ENCODE data around the gene CAPN15.
"Not testable (repeated sequence)": the region's sequence is repeated elsewhere in the genome, so short reads cannot be mapped to it uniquely, and the experiment has no call there.

Gene CAPN15

GRCh38 chr16:527015-527903 lies at the start of gene CAPN15:
Gene CAPN15 (plus strand): TSS chr16:527712. CDS start chr16:546839, 19,127 bp downstream.
- in situ Hi-C loops (cut with MboI; ENCODE audit: low sequenced_read_pairs) = no loop called here

GRCh38 chr16:478287-478686 lies 49.2 kb upstream of the CAPN15 start:
- in situ Hi-C loops (cut with MboI; ENCODE audit: low sequenced_read_pairs) = not testable (repeated sequence)

GRCh38 chr16:482468-483185 lies 44.9 kb upstream of the CAPN15 start:
- in situ Hi-C loops (cut with MboI; ENCODE audit: low sequenced_read_pairs) = no loop called here

GRCh38 chr16:483341-484075 lies 44.0 kb upstream of the CAPN15 start:
- in situ Hi-C loops (cut with MboI; ENCODE audit: low sequenced_read_pairs) = no loop called here

- in situ Hi-C loops (cut with MboI; ENCODE audit: low sequenced_read_pairs) = no loop called here
Measured at GRCh38 chr16:489606-490005, 37.9 kb upstream of the CAPN15 start.

- in situ Hi-C loops (cut with MboI; ENCODE audit: low sequenced_read_pairs) = no loop called here
Measured at GRCh38 chr16:490768-491167, 36.7 kb upstream of the CAPN15 start.

GRCh38 chr16:491220-491919 lies 36.1 kb upstream of the CAPN15 start:
- in situ Hi-C loops (cut with MboI; ENCODE audit: low sequenced_read_pairs) = no loop called here

- in situ Hi-C loops (cut with MboI; ENCODE audit: low sequenced_read_pairs) = no loop called here
Measured at GRCh38 chr16:492211-492875, 35.2 kb upstream of the CAPN15 start.

- in situ Hi-C loops (cut with MboI; ENCODE audit: low sequenced_read_pairs) = not testable (repeated sequence)
Measured at GRCh38 chr16:494676-495075, 32.8 kb upstream of the CAPN15 start.

GRCh38 chr16:495127-495748 lies 32.3 kb upstream of the CAPN15 start:
- in situ Hi-C loops (cut with MboI; ENCODE audit: low sequenced_read_pairs) = no loop called here

GRCh38 chr16:496097-496886 lies 31.2 kb upstream of the CAPN15 start:
- in situ Hi-C loops (cut with MboI; ENCODE audit: low sequenced_read_pairs) = no loop called here

- in situ Hi-C loops (cut with MboI; ENCODE audit: low sequenced_read_pairs) = no loop called here
Measured at GRCh38 chr16:497258-497657, 30.3 kb upstream of the CAPN15 start.

- in situ Hi-C loops (cut with MboI; ENCODE audit: low sequenced_read_pairs) = no loop called here
Measured at GRCh38 chr16:499924-500323, 27.6 kb upstream of the CAPN15 start.

GRCh38 chr16:500709-501108 lies 26.8 kb upstream of the CAPN15 start:
- in situ Hi-C loops (cut with MboI; ENCODE audit: low sequenced_read_pairs) = no loop called here

GRCh38 chr16:502179-502943 lies 25.2 kb upstream of the CAPN15 start:
- in situ Hi-C loops (cut with MboI; ENCODE audit: low sequenced_read_pairs) = no loop called here

GRCh38 chr16:503150-504071 lies 24.1 kb upstream of the CAPN15 start:
- in situ Hi-C loops (cut with MboI; ENCODE audit: low sequenced_read_pairs) = no loop called here

Data from hTERT RPE-1 (cell line).